HG03354 (cell line): Measurements from ENCODE around the gene SHC1.
"Not testable (repeated sequence)": the region's sequence is repeated elsewhere in the genome, so short reads cannot be mapped to it uniquely, and the experiment has no call there.

Experiments used
- ATAC-seq: cut with Tn5 transposase; IDR thresholded peaks from one replicate; pipeline ENCODE4 v1.9.1; 2021; ENCODE audit warnings: mild to moderate bottlenecking; ENCODE audit not compliant: unreplicated experiment, poor library complexity, severe bottlenecking

Gene SHC1

GRCh38 chr1:154998201-154998780 lies 27.7 kb upstream of the SHC1 start:
- ATAC-seq = no peak

- no peak for ATAC-seq
Observed at GRCh38 chr1:154996966-154997701, 26.6 kb upstream of the SHC1 start.

- not testable (repeated sequence) for ATAC-seq
Observed at GRCh38 chr1:154995301-154995983, 24.9 kb upstream of the SHC1 start.

- no peak for ATAC-seq
Observed at GRCh38 chr1:154994591-154994990, 24.0 kb upstream of the SHC1 start.

GRCh38 chr1:154994269-154994587 lies 23.7 kb upstream of the SHC1 start:
- ATAC-seq = no peak

GRCh38 chr1:154993572-154994268 lies 23.2 kb upstream of the SHC1 start, which contains the start of gene LENEP:
Gene LENEP (plus strand): TSS chr1:154993586. CDS start chr1:154993608, 22 bp downstream.
- ATAC-seq = no peak

- ATAC-seq = no peak
Observed at GRCh38 chr1:154992721-154993571, 22.4 kb upstream of the SHC1 start.

- no peak for ATAC-seq
Observed at GRCh38 chr1:154990276-154990675, 19.7 kb upstream of the SHC1 start.

GRCh38 chr1:154989195-154989860 lies 18.8 kb upstream of the SHC1 start:
- ATAC-seq = no peak

GRCh38 chr1:154988058-154988954 lies 17.8 kb upstream of the SHC1 start:
- ATAC-seq = no peak

GRCh38 chr1:154987326-154987725 lies 16.8 kb upstream of the SHC1 start:
- ATAC-seq = no peak

- not testable (repeated sequence) for ATAC-seq
Observed at GRCh38 chr1:154986736-154987135, 16.2 kb upstream of the SHC1 start.

- ATAC-seq = no peak
Observed at GRCh38 chr1:154983776-154984466, 13.4 kb upstream of the SHC1 start.

GRCh38 chr1:154982897-154983648 lies 12.5 kb upstream of the SHC1 start, which contains the start of gene FLAD1:
Gene FLAD1 (plus strand): TSS chr1:154983344. CDS start chr1:154983695, 351 bp downstream.
- peak; percentile 97 for ATAC-seq

- ATAC-seq = no peak
Observed at GRCh38 chr1:154982341-154982740, 11.8 kb upstream of the SHC1 start.

- no peak for ATAC-seq
Observed at GRCh38 chr1:154978360-154978759, 7.8 kb upstream of the SHC1 start.

GRCh38 chr1:154977762-154978161 lies 7.2 kb upstream of the SHC1 start:
- ATAC-seq = not testable (repeated sequence)
